H1 (cell line): Measurements from ENCODE around the gene MYCBPAP. TPM values are rescaled to one million over a fixed set of nuclear protein-coding genes. Genes with fewer than 3 reads are reported as not detected.

ENCODE experiments used
- CTBP2 ChIP-seq: IDR thresholded peaks from 2 replicates; pipeline ENCODE4 v1.7.0; 2011; ENCODE audit warnings: borderline replicate concordance, mild to moderate bottlenecking, moderate library complexity, mixed read lengths, low read length; ENCODE audit not compliant: insufficient read depth, insufficient read length
- EGR1 ChIP-seq: IDR thresholded peaks from 2 replicates; pipeline ENCODE4 v1.6.1; 2011; ENCODE audit warnings: low read depth, low read length, borderline replicate concordance
- RBBP5 ChIP-seq: IDR thresholded peaks from 2 replicates; pipeline ENCODE4 v1.7.1; 2012; ENCODE audit warnings: low read depth, mild to moderate bottlenecking, inconsistent platforms, low read length, moderate library complexity, borderline replicate concordance
- TAF7 ChIP-seq: optimal IDR thresholded peaks from 2 replicates; pipeline ENCODE3; 2011; ENCODE audit warnings: low read depth, mild to moderate bottlenecking, inconsistent platforms, low read length, moderate library complexity, borderline replicate concordance
- YY1 ChIP-seq: IDR thresholded peaks from 2 replicates; pipeline ENCODE4 v1.6.1; 2011; ENCODE audit warnings: low read depth, mild to moderate bottlenecking, low read length
- polyA plus RNA-seq, 7 experiments: library from polyadenylated mRNA; depleted of rRNA in 3 of 7; stranded (reverse) in 5 of 7; unstranded in 2 of 7; fragments of >200 nt in 5 of 7; fragments of 200-250 nt in 2 of 7; gene quantifications; 1 replicate in 5 of 7; 2 replicates in 1 of 7; 4 replicates in 1 of 7; pipeline versions ENCODE4 v1.2.1 to v1.2.3, GENCODE V29; 2011 to 2013; ENCODE audit warnings: missing spikeins in 2 of 7, mixed read lengths in 2 of 7
- total RNA-seq: library from RNA; stranded (reverse); fragmentation: NEBNext Ultra II Directional; extraction: Animal tissue kit (Norgen Biotek cat#: 25700); gene quantifications from 2 replicates; pipeline ENCODE4 v1.2.1, GENCODE V29; 2021
- TF ChIP-seq, protein P1 (sequence below): IDR thresholded peaks from 2 replicates; pipeline ENCODE4 v1.6.1; 2012; ENCODE audit warnings: inconsistent platforms
- TF ChIP-seq, protein P2 (sequence below): IDR thresholded peaks from 2 replicates; pipeline ENCODE4 v1.6.1; 2012; ENCODE audit warnings: inconsistent platforms

The MYCBPAP gene
- total and polyA plus RNA-seq, 2 of the 8 experiments (the other 6 are each of a cell fraction or from before 2014, with no cell fraction given) = 0.89 to 3.3 TPM

GRCh38 chr17:50559674-50560184 lies 51.5 kb downstream of the MYCBPAP start (continued):
- TF ChIP-seq, protein P1, sequence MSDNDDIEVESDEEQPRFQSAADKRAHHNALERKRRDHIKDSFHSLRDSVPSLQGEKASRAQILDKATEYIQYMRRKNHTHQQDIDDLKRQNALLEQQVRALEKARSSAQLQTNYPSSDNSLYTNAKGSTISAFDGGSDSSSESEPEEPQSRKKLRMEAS = peak; percentile 92
- TF ChIP-seq CTBP2 (peak; percentile 13), YY1 (no peak), RBBP5 (no peak), EGR1 (no peak), TAF7 (no peak)
- TF ChIP-seq, protein P2, sequence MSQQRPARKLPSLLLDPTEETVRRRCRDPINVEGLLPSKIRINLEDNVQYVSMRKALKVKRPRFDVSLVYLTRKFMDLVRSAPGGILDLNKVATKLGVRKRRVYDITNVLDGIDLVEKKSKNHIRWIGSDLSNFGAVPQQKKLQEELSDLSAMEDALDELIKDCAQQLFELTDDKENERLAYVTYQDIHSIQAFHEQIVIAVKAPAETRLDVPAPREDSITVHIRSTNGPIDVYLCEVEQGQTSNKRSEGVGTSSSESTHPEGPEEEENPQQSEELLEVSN = peak; percentile 83
- TF ChIP-seq, all 59 proteins: peak for 5
